ENCODE data around the gene ABCC8.

GRCh38 chr11:17366495-17366894, 110.2 kb downstream of the ABCC8 start:
- TF ChIP-seq EZH2 (IDR thresholded peaks at IDR 0.05; ENCODE audit: borderline replicate concordance, low read depth, low read length, poor library complexity, severe bottlenecking) (no peak), CTCF (conservative IDR thresholded peaks at IDR 0.05; ENCODE audit: low read depth, low read length) (no peak)
